DOHH2 (cell line): ENCODE results near the gene CCDC28B.
A peak's percentile ranks its signal among the peaks of the same experiment; 100 is the strongest.

Experiments
- H3F3A ChIP-seq: fragments of 200-600 bp; sonication (generic), shearing (Covaris generic); 2 replicates; pipeline ENCODE4 v1.6.0; 2016; ENCODE audit warnings: antibody characterized with exemption, mild to moderate bottlenecking; ENCODE audit not compliant: control insufficient read depth, insufficient read depth
- H3K27ac ChIP-seq: fragments of 200-600 bp; sonication (generic); 2 replicates; pipeline ENCODE4 v1.5.1; 2014; ENCODE audit warnings: low read depth, mild to moderate bottlenecking, low read length, moderate library complexity
- H3K27me3 ChIP-seq: fragments of 200-600 bp; sonication (generic); 2 replicates; pipeline ENCODE4 v1.6.1; 2014; ENCODE audit warnings: mild to moderate bottlenecking, low read length, mixed read lengths; ENCODE audit not compliant: control insufficient read depth
- H3K36me3 ChIP-seq: fragments of 200-600 bp; sonication (generic); 2 replicates; pipeline ENCODE4 v1.6.1; 2014; ENCODE audit warnings: mild to moderate bottlenecking, low read length, moderate library complexity, mixed read lengths; ENCODE audit not compliant: control insufficient read depth
- H3K4me1 ChIP-seq: fragments of 200-600 bp; sonication (generic); 2 replicates; pipeline ENCODE4 v1.6.1; 2014; ENCODE audit warnings: mild to moderate bottlenecking, low read length, mixed read lengths; ENCODE audit not compliant: control insufficient read depth
- H3K4me2 ChIP-seq: fragments of 200-600 bp; sonication (generic); 2 replicates; pipeline ENCODE4 v1.6.0; 2014; ENCODE audit warnings: mild to moderate bottlenecking, low read length, moderate library complexity
- H3K4me3 ChIP-seq: fragments of 200-600 bp; sonication (generic); 2 replicates; pipeline ENCODE4 v1.5.1; 2014; ENCODE audit warnings: mild to moderate bottlenecking, low read length, mixed read lengths
- H3K79me2 ChIP-seq: fragments of 200-600 bp; sonication (generic); 2 replicates; pipeline ENCODE4 v1.6.1; 2014; ENCODE audit warnings: mild to moderate bottlenecking, low read length, mixed read lengths; ENCODE audit not compliant: control insufficient read depth
- H3K9me2 ChIP-seq: fragments of 200-600 bp; sonication (generic); replicated peaks from 2 replicates; pipeline ENCODE4 v1.6.1; 2014; ENCODE audit warnings: mild to moderate bottlenecking, low read length, mixed read lengths; ENCODE audit not compliant: control insufficient read depth
- H3K9me3 ChIP-seq: fragments of 200-600 bp; sonication (generic); 2 replicates; pipeline ENCODE4 v1.6.1; 2014; ENCODE audit warnings: antibody characterized with exemption, low read length, mixed read lengths; ENCODE audit not compliant: control insufficient read depth, insufficient read depth
- H4K20me1 ChIP-seq: fragments of 200-600 bp; sonication (generic); 2 replicates; pipeline ENCODE4 v1.6.0; 2014; ENCODE audit warnings: low read depth, mild to moderate bottlenecking, antibody characterized with exemption, low read length, moderate library complexity; ENCODE audit not compliant: control insufficient read depth, insufficient read depth
- EZH2phosphoT487 ChIP-seq: fragments of 200-600 bp; sonication (generic); IDR thresholded peaks from 2 replicates; pipeline ENCODE4 v1.6.1; 2017; ENCODE audit warnings: borderline replicate concordance, mild to moderate bottlenecking, antibody characterized with exemption, low read length, moderate library complexity, mixed read lengths
- TF ChIP-seq, protein P1 (sequence below): fragments of 200-600 bp; sonication (generic); IDR thresholded peaks from one replicate; pipeline ENCODE4 v1.5.1; 2014; ENCODE audit warnings: antibody characterized with exemption, mild to moderate bottlenecking, low read depth, low read length; ENCODE audit not compliant: poor library complexity, severe bottlenecking

Gene CCDC28B

GRCh38 chr1:32172621-32173245, 27.7 kb upstream of the CCDC28B start:
- no peak overlapping the region for H3K4me2 ChIP-seq
- no peaks in the 10 kb centered on the region for H3K4me1 ChIP-seq
- H3F3A ChIP-seq, result peaks cover 4% of the 10 kb centered on the region; the same call in 1 of the 2 replicates
- H3K4me3 ChIP-seq, result no peak overlapping the region
- no peaks in the 10 kb centered on the region for H3K9me3 ChIP-seq
- TF ChIP-seq EZH2phosphoT487, result no peak
- TF ChIP-seq, protein P1, sequence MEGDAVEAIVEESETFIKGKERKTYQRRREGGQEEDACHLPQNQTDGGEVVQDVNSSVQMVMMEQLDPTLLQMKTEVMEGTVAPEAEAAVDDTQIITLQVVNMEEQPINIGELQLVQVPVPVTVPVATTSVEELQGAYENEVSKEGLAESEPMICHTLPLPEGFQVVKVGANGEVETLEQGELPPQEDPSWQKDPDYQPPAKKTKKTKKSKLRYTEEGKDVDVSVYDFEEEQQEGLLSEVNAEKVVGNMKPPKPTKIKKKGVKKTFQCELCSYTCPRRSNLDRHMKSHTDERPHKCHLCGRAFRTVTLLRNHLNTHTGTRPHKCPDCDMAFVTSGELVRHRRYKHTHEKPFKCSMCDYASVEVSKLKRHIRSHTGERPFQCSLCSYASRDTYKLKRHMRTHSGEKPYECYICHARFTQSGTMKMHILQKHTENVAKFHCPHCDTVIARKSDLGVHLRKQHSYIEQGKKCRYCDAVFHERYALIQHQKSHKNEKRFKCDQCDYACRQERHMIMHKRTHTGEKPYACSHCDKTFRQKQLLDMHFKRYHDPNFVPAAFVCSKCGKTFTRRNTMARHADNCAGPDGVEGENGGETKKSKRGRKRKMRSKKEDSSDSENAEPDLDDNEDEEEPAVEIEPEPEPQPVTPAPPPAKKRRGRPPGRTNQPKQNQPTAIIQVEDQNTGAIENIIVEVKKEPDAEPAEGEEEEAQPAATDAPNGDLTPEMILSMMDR, result no peak
- H3K79me2 ChIP-seq, result no peaks in the 10 kb centered on the region
- H3K36me3 ChIP-seq, result peaks cover 48% of the 10 kb centered on the region
- no peaks in the 10 kb centered on the region for H3K27me3 ChIP-seq
- H4K20me1 ChIP-seq, result no peaks in the 10 kb centered on the region
- no peak overlapping the region for H3K27ac ChIP-seq
- H3K9me2 ChIP-seq, result no peaks in the 10 kb centered on the region

DNA sequence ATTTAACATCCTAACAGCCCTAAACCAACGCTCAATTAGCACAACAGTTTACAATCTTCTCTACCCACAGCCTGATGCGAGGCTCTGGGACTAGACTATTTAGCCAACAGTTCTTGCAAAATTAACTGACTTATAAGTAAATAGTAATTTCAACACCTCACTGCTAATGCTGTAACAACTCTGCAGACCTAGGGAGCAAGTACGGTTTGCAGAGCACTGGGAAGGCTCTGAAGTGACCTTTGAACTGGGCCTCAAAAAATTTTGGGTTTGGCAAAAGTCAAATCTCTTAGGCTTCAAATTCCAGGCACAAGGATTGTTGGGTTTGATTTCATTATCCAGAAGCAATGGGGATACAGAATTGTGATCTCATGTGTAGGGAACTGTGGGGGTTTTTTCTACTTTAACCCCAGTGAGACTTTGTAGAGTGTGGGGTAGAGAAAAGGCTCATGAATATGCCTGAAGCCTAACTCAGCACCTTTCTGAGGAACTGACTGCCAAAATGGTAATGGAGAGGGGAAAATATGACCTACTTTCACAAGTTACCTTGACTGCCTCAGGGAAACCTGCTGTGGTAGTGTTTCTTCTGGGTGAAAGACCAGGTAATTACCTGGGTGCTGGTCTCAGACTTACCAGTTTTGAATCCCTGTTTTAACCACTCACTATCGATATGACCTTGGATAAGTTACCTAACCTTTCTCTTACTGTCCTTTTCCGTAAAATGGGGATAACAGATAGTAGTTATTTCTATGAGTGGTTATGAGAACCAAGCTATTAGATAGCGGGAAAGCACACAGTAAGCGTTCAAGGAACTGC, 21.8 kb upstream of the CCDC28B start:
- peak overlapping the region; percentile 97 for H3K4me2 ChIP-seq
- peaks cover 17% of the 10 kb centered on the region for H3F3A ChIP-seq
- peaks cover 3% of the 10 kb centered on the region; the same call in 1 of the 2 replicates for H4K20me1 ChIP-seq
- no peaks in the 10 kb centered on the region for H3K27me3 ChIP-seq
- H3K4me3 ChIP-seq, result peak overlapping the region; percentile 87
- peak overlapping the region; percentile 73 for H3K27ac ChIP-seq
- TF ChIP-seq, protein P1, result no peak
- no peak for TF ChIP-seq EZH2phosphoT487
- peaks cover 32% of the 10 kb centered on the region for H3K4me1 ChIP-seq
- H3K9me2 ChIP-seq, result no peaks in the 10 kb centered on the region
- H3K79me2 ChIP-seq, result peaks cover 36% of the 10 kb centered on the region
- H3K36me3 ChIP-seq, result peaks cover 35% of the 10 kb centered on the region
- H3K9me3 ChIP-seq, result no peaks in the 10 kb centered on the region

- H3F3A ChIP-seq, result peaks cover 17% of the 10 kb centered on the region
- no peaks in the 10 kb centered on the region for H3K9me2 ChIP-seq
- H3K27me3 ChIP-seq, result no peaks in the 10 kb centered on the region
- H3K4me2 ChIP-seq, result peak overlapping the region; percentile 97
- peaks cover 3% of the 10 kb centered on the region; the same call in 1 of the 2 replicates for H4K20me1 ChIP-seq
- TF ChIP-seq, protein P1, result no peak
- TF ChIP-seq EZH2phosphoT487, result no peak
- peaks cover 35% of the 10 kb centered on the region for H3K36me3 ChIP-seq
- H3K4me1 ChIP-seq, result peaks cover 32% of the 10 kb centered on the region
- peak overlapping the region; percentile 73 for H3K27ac ChIP-seq
- H3K4me3 ChIP-seq, result peak overlapping the region; percentile 87
- H3K79me2 ChIP-seq, result peaks cover 40% of the 10 kb centered on the region
- H3K9me3 ChIP-seq, result no peaks in the 10 kb centered on the region
Measured at GRCh38 chr1:32179193-32179442, 21.3 kb upstream of the CCDC28B start.
